ENCODE results near the gene SSX3. TPM values are rescaled to one million over a fixed set of nuclear protein-coding genes. Genes with fewer than 3 reads are reported as not detected.

Gene SSX3
- total RNA-seq, 1 donor from 2014 or later, result not detected

DNA sequence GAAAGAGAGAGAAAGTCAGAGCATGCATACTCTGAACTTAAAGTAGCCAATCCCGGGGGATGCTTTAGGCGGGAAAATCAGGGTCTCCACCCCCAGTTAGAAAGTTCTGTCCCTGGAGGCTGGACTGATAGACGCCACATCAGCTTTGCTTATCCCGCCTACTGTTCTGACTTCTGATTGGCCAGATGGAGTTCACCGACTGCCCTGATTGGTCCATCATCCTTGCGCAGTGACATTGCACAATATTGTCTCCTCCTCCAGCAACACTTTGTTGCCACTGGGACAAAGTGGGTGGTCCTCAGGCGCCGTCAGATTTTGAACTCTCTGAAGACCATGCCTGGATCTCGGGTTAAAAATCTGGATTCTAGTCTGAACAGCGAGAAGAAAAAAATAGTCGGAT is 50.3 kb downstream of the SSX3 start:
- Mint-ChIP-seq H3K4me1 (ENCODE audit: low read depth) (no peaks in the 10 kb centered on the region), H3K4me3 (ENCODE audit: unreplicated experiment) (no peak overlapping the region), H3K9me3 (ENCODE audit: low read depth) (peaks cover 15% of the 10 kb centered on the region), H3K27me3 (ENCODE audit: low read depth) (peaks cover 3% of the 10 kb centered on the region), H3K36me3 (ENCODE audit: low read depth) (no peaks in the 10 kb centered on the region), H3K27ac (ENCODE audit: unreplicated experiment) (no peak overlapping the region)
- DNase-seq (ENCODE audit: low spot score), result no peak
- TF ChIP-seq, protein P1, sequence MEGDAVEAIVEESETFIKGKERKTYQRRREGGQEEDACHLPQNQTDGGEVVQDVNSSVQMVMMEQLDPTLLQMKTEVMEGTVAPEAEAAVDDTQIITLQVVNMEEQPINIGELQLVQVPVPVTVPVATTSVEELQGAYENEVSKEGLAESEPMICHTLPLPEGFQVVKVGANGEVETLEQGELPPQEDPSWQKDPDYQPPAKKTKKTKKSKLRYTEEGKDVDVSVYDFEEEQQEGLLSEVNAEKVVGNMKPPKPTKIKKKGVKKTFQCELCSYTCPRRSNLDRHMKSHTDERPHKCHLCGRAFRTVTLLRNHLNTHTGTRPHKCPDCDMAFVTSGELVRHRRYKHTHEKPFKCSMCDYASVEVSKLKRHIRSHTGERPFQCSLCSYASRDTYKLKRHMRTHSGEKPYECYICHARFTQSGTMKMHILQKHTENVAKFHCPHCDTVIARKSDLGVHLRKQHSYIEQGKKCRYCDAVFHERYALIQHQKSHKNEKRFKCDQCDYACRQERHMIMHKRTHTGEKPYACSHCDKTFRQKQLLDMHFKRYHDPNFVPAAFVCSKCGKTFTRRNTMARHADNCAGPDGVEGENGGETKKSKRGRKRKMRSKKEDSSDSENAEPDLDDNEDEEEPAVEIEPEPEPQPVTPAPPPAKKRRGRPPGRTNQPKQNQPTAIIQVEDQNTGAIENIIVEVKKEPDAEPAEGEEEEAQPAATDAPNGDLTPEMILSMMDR (IDR thresholded peaks at IDR 0.05), result no peak

Other genes with a start within 250 kb of the SSX3 start
- gene SPACA5B, start 226.1 kb downstream of the SSX3 start, total RNA-seq, result not detected in 3 replicates
- gene SSX5, start 159.9 kb downstream of the SSX3 start, total RNA-seq, result not detected in 3 replicates
- not detected in 3 replicates for gene SSX1, start 101.3 kb downstream of the SSX3 start, total RNA-seq
- gene SSX4, start 26.8 kb upstream of the SSX3 start, total RNA-seq, result not detected in 3 replicates
- gene SSX4B, start 55.3 kb upstream of the SSX3 start, total RNA-seq, result not detected in 3 replicates
- 2.5 to 2.7 TPM (median 2.6 TPM) in 3 replicates for gene SLC38A5, start 113.6 kb upstream of the SSX3 start, total RNA-seq
- gene FTSJ1, start 119.5 kb upstream of the SSX3 start, total RNA-seq, result 53.3 to 68.0 TPM (median 55.9 TPM) in 3 replicates
- gene PORCN, start 152.3 kb upstream of the SSX3 start, total RNA-seq, result 10.8 to 23.1 TPM (median 12.5 TPM) in 3 replicates
- gene EBP, start 165.1 kb upstream of the SSX3 start, total RNA-seq, result 35.2 to 44.4 TPM (median 39.1 TPM) in 3 replicates
- 15.7 to 18.9 TPM (median 18.8 TPM) in 3 replicates for gene TBC1D25, start 183.0 kb upstream of the SSX3 start, total RNA-seq
- 224 to 303 TPM (median 283 TPM) in 3 replicates for gene RBM3, start 217.8 kb upstream of the SSX3 start, total RNA-seq
- gene WDR13, start 240.8 kb upstream of the SSX3 start, total RNA-seq, result 87.7 to 92.9 TPM (median 92.3 TPM) in 3 replicates